HCT116 (cell line): ENCODE data around the gene LKAAEAR1. TPM values are rescaled to one million over a fixed set of nuclear protein-coding genes. Genes with fewer than 3 reads are reported as not detected.

Experiments
- ATAC-seq: fragments of 200-7000 bp; cut with Tn5 transposase; 2 replicates; pipeline ENCODE4 v1.9.1; 2020; ENCODE audit warnings: mild to moderate bottlenecking, moderate library complexity
- BruUV-seq: library from RNA; stranded (reverse); fragments of 400-500 nt; replicated peaks from 2 replicates; lab custom pipeline; 2021; lab: Mats Ljungman, UMichigan
- CTCF ChIA-PET: fragments of 300-600 bp; sonication (Branson Sonifier 250); formaldehyde crosslinking; loops from one replicate; lab custom pipeline; 2021; ENCODE audit warnings: antibody characterized with exemption; lab: Charles Lee
- POLR2A ChIA-PET: fragments of 300-600, 350-600 bp; sonication (Branson Sonifier 250); formaldehyde crosslinking; loops from one replicate; lab custom pipeline; 2021; ENCODE audit warnings: antibody characterized with exemption; lab: Charles Lee
- RAD21 ChIA-PET, 2 experiments: fragments of 300-600 bp; sonication (Branson Sonifier 250); formaldehyde crosslinking; loops; one replicate each; lab custom pipeline; 2023; ENCODE audit warnings: low total read pairs in 2 of 2; ENCODE audit not compliant: uncharacterized antibody in 2 of 2, unreplicated experiment in 2 of 2, low non-redundant PET in 1 of 2; lab: Charles Lee
- DNase-seq: peaks from one replicate; pipeline ENCODE4 v3.0.0-alpha.2; 2010; ENCODE audit warnings: low read depth, low spot score
- H2AFZ ChIP-seq: fragments of 200-600 bp; shearing (Covaris generic), sonication (generic); 2 replicates; pipeline ENCODE4 v1.6.1; 2017; ENCODE audit warnings: low read depth, mixed run types, mixed read lengths, antibody characterized with exemption, low read length; ENCODE audit not compliant: poor library complexity, severe bottlenecking
- H3K27ac ChIP-seq: 2 replicates; pipeline ENCODE4 v1.5.1; 2012; ENCODE audit warnings: low read depth, low read length
- H3K27me3 ChIP-seq: fragments of 200-600 bp; sonication (generic); 2 replicates; pipeline ENCODE4 v1.6.1; 2016; ENCODE audit warnings: mixed run types, low read length, mixed read lengths; ENCODE audit not compliant: insufficient read depth
- H3K36me3 ChIP-seq, 2 experiments: fragments of 200-500 bp in 1 of 2; fragments of 200-600 bp in 1 of 2; sonication (Bioruptor generic) in 1 of 2; sonication (generic) in 1 of 2; 2 replicates each; pipeline versions ENCODE4 v1.5.1 to v1.6.1; 2014 to 2016; ENCODE audit warnings: low read length in 2 of 2, inconsistent platforms in 1 of 2, mixed read lengths in 1 of 2, mixed run types in 1 of 2; ENCODE audit not compliant: insufficient read depth in 2 of 2, control insufficient read depth in 1 of 2
- H3K4me1 ChIP-seq, 2 experiments: fragments of 200-600 bp in 1 of 2; sonication (generic) in 1 of 2; 2 replicates each; pipeline versions ENCODE4 v1.5.1 to v1.6.1; 2012 to 2017; ENCODE audit warnings: low read length in 2 of 2, inconsistent platforms in 1 of 2, mild to moderate bottlenecking in 1 of 2, mixed read lengths in 1 of 2, mixed run types in 1 of 2, moderate library complexity in 1 of 2; ENCODE audit not compliant: insufficient read depth in 2 of 2, control insufficient read depth in 1 of 2
- H3K4me2 ChIP-seq: fragments of 200-600 bp; sonication (generic); 2 replicates; pipeline ENCODE4 v1.6.1; 2017; ENCODE audit warnings: mixed run types, low read length, mixed read lengths
- H3K4me3 ChIP-seq, 2 experiments: fragments of 200-600 bp in 1 of 2; sonication (generic) in 1 of 2; replicated peaks in 1 of 2; 2 replicates each; pipeline ENCODE4 v1.5.1; 2011 to 2016; ENCODE audit warnings: low read length in 2 of 2, control low read depth in 1 of 2, low read depth in 1 of 2, mild to moderate bottlenecking in 1 of 2, mixed read lengths in 1 of 2, mixed run types in 1 of 2
- H3K79me2 ChIP-seq: fragments of 200-600 bp; sonication (generic); 2 replicates; pipeline ENCODE4 v1.6.1; 2017; ENCODE audit warnings: mild to moderate bottlenecking, mixed run types, low read length, moderate library complexity, mixed read lengths; ENCODE audit not compliant: insufficient read depth
- H3K9ac ChIP-seq: fragments of 200-600 bp; sonication (generic); 2 replicates; pipeline ENCODE4 v1.6.1; 2016; ENCODE audit warnings: low read length, mixed read lengths
- H3K9me2 ChIP-seq: fragments of 200-600 bp; sonication (generic), shearing (Covaris generic); 2 replicates; pipeline ENCODE4 v1.6.1; 2017; ENCODE audit warnings: mixed run types, mild to moderate bottlenecking, moderate library complexity; ENCODE audit not compliant: insufficient read depth
- H3K9me3 ChIP-seq, 2 experiments: fragments of 200-500 bp in 1 of 2; fragments of 200-600 bp in 1 of 2; sonication (Bioruptor generic) in 1 of 2; sonication (generic) in 1 of 2; 2 replicates each; pipeline ENCODE4 v1.6.1; 2014 to 2017; ENCODE audit warnings: low read length in 2 of 2, mixed read lengths in 2 of 2, inconsistent platforms in 1 of 2, low read depth in 1 of 2, mild to moderate bottlenecking in 1 of 2, mixed run types in 1 of 2, moderate library complexity in 1 of 2; ENCODE audit not compliant: control insufficient read depth in 1 of 2, insufficient read depth in 1 of 2
- H4K20me1 ChIP-seq: fragments of 200-600 bp; sonication (generic), shearing (Covaris generic); 2 replicates; pipeline ENCODE4 v1.6.1; 2017; ENCODE audit warnings: mixed run types, mild to moderate bottlenecking, moderate library complexity; ENCODE audit not compliant: insufficient read depth
- CEBPB ChIP-seq: IDR thresholded peaks from 2 replicates; pipeline ENCODE4 v1.6.1; 2012; ENCODE audit warnings: low read depth
- POLR2AphosphoS5 ChIP-seq: IDR thresholded peaks from 2 replicates; pipeline ENCODE4 v1.6.1; 2011; ENCODE audit warnings: mild to moderate bottlenecking, low read depth, low read length, moderate library complexity
- SIN3A ChIP-seq: IDR thresholded peaks from 2 replicates; pipeline ENCODE4 v1.6.1; 2012; ENCODE audit warnings: low read depth
- intact Hi-C: fragments of 100-400 bp; cut with micrococcal nuclease; formaldehyde crosslinking; loops from 2 replicates; pipeline ENCODE4 v1.10.0; 2022
- total RNA-seq: library from RNA; stranded (reverse); gene quantifications from one replicate; pipeline ENCODE4 v1.2.1, GENCODE V29; 2021; ENCODE audit not compliant: unreplicated experiment
- TF ChIP-seq, protein P1 (sequence below), 3 experiments: fragments of 200-600 bp in 1 of 3; sonication (generic) in 1 of 3; IDR thresholded peaks in 2 of 3; conservative IDR thresholded peaks in 1 of 3; 2 replicates each; pipeline ENCODE4 v1.5.1; 2012 to 2017; ENCODE audit warnings: low read depth in 2 of 3, low read length in 2 of 3, antibody characterized with exemption in 1 of 3, borderline replicate concordance in 1 of 3, control low read depth in 1 of 3, mild to moderate bottlenecking in 1 of 3, mixed read lengths in 1 of 3, mixed run types in 1 of 3, moderate library complexity in 1 of 3; ENCODE audit not compliant: insufficient read depth in 1 of 3

Gene LKAAEAR1
- total RNA-seq, 1 experiment from 2014 or later, result not detected

DNA sequence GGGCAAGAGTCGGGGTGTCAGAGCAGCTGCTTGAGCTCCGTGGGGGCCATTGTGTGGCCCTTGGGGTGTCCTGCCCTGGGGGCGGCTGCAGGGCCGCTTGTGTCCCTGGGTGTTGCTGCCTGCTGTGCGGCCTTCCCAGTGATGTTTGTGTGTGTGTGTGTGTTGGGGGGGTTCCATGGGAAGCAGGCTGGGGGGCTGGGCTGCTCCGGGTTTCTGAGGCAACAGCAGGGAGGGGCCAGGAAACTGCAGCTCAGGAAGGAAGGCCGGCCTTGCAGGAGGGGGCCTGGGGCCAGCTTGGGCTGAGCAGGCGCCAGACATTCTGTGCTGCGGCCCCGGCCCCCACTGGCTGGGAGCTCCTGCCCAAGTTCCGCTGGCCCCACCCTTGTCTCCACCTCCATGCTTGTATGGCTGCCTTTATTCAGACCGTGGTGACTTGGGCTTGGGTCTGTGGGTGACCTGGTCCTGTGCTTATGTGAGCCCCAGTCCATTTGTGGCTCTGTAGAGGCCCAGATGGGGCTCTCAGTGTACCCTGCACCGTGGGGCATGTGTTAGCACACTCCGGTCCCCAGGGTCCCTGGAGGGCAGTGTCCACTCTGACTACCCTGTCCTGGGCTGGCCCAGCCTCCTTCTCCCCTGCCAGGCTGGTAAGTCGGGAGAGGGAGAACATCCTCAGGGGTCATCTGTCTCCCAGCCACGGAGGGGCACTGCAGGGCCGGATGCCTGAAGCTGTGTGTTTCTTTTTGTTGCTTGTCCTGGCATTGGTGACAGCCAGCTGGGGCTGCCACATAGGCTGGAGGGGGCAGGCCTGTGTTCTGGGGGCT is 30.1 kb downstream of the LKAAEAR1 start:
- Histone ChIP-seq H3K9me3 (no peaks in the 10 kb centered on the region), H3K9ac (no peak overlapping the region), H3K4me1 (peaks cover 16 to 43% of the 10 kb centered on the region in 2 experiments), H3K9me2 (no peaks in the 10 kb centered on the region), H3K4me2 (peak overlapping the region; percentile 45), H3K27me3 (no peaks in the 10 kb centered on the region), H3K79me2 (no peaks in the 10 kb centered on the region), H3K36me3 (no peaks in the 10 kb centered on the region), H4K20me1 (no peaks in the 10 kb centered on the region), H3K4me3 (no peak overlapping the region), H2AFZ (no peak overlapping the region), H3K27ac (peak overlapping the region; percentile 23; the same call in 1 of the 2 replicates)
- ChIA-PET RAD21 (interaction anchor here in 1 of 2 experiments (0.8 kb wide), 1 partner anchor 81 kb away, joined by 3 read pairs; no protein-coding TSS in a partner anchor), CTCF (interaction anchor here (1.0 to 2.9 kb wide), 7 partner anchors 9 to 79 kb away, joined by 3 to 35 read pairs (median 4); partner anchors contain the start of genes PRPF6 and TCEA2), POLR2A (interaction anchor here (1.3 to 2.2 kb wide), 3 partner anchors 9 to 11 kb away, joined by 3 to 7 read pairs (median 3); partner anchors contain the start of gene TCEA2)
- no TSS peak for BruUV-seq
- no peak for TF ChIP-seq CEBPB
- TF ChIP-seq, protein P1, sequence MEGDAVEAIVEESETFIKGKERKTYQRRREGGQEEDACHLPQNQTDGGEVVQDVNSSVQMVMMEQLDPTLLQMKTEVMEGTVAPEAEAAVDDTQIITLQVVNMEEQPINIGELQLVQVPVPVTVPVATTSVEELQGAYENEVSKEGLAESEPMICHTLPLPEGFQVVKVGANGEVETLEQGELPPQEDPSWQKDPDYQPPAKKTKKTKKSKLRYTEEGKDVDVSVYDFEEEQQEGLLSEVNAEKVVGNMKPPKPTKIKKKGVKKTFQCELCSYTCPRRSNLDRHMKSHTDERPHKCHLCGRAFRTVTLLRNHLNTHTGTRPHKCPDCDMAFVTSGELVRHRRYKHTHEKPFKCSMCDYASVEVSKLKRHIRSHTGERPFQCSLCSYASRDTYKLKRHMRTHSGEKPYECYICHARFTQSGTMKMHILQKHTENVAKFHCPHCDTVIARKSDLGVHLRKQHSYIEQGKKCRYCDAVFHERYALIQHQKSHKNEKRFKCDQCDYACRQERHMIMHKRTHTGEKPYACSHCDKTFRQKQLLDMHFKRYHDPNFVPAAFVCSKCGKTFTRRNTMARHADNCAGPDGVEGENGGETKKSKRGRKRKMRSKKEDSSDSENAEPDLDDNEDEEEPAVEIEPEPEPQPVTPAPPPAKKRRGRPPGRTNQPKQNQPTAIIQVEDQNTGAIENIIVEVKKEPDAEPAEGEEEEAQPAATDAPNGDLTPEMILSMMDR (IDR thresholded peaks at IDR 0.05 in 2 of 3, conservative IDR thresholded peaks at IDR 0.05 in 1 of 3; ENCODE audit: borderline replicate concordance in 1 of 3, insufficient read depth in 1 of 3, low read depth in 2 of 3, low read length in 2 of 3), result peak in 2 of 3 experiments; percentile 49 to 52; a peak in 4 of 6 replicates
- TF ChIP-seq SIN3A, result no peak
- no peak for TF ChIP-seq POLR2AphosphoS5
- ATAC-seq, result peak; percentile 41
- DNase-seq, result peak; percentile 29
- intact Hi-C loops, result loop anchor here (10.0 kb wide), 1 partner anchor 349 kb away; the partner anchor contains the start of genes ARFRP1 and ZGPAT
